Large intestine (tissue), 12 donors: Measurements from ENCODE around the gene PMM1. TPM values are rescaled to one million over a fixed set of nuclear protein-coding genes. Genes with fewer than 3 reads are reported as not detected.
"Not testable (repeated sequence)": the region's sequence is repeated elsewhere in the genome, so short reads cannot be mapped to it uniquely, and the experiment has no call there.

Source experiments
- DNase-seq, 2 donors: peaks; one replicate each; pipeline versions ENCODE4 v3.0.0 to v3.0.0-alpha.2; 2013
- H3K27ac ChIP-seq: one replicate; pipeline ENCODE4 v1.5.1; 2013; ENCODE audit warnings: low read length
- H3K27me3 ChIP-seq: 2 replicates; pipeline ENCODE4 v1.6.1; 2013; ENCODE audit warnings: low read length; ENCODE audit not compliant: control insufficient read depth, insufficient read depth
- H3K36me3 ChIP-seq: 2 replicates; pipeline ENCODE4 v1.6.1; 2013; ENCODE audit warnings: low read length; ENCODE audit not compliant: control insufficient read depth, insufficient read depth
- H3K4me1 ChIP-seq: one replicate; pipeline ENCODE4 v1.6.1; 2013; ENCODE audit warnings: low read length; ENCODE audit not compliant: control insufficient read depth, insufficient read depth
- H3K4me3 ChIP-seq: one replicate; pipeline ENCODE4 v1.5.1; 2013; ENCODE audit warnings: low read length
- H3K9me3 ChIP-seq: one replicate; pipeline ENCODE4 v1.6.1; 2013; ENCODE audit warnings: mild to moderate bottlenecking, low read depth, low read length, moderate library complexity; ENCODE audit not compliant: control insufficient read depth
- WGBS: methylation state at CpG from one replicate; pipeline ENCODE4 v1.1.5; 2013; ENCODE audit warnings: low lambda C conversion rate; ENCODE audit not compliant: insufficient coverage; 5-methylcytosine and 5-hydroxymethylcytosine counted together
- long read RNA-seq, 11 donors: transcript quantifications; one replicate each; lab custom pipeline, GENCODE V29; 2026
- polyA plus RNA-seq: library from polyadenylated mRNA; unstranded; fragments of 120-200 nt; gene quantifications from one replicate; pipeline ENCODE4 v1.2.1, GENCODE V29; 2013

Gene PMM1
- polyA plus RNA-seq = 52.4 TPM
- long read RNA-seq, donor 1, transcript PMM1-201 (8 exons, 1,298 nt) = major isoform, 13 of 27 reads
- long read RNA-seq, donor 1, partial matches to known transcripts = 11 of 27 reads
- long read RNA-seq, donor 1, other reads (novel, unspliced or antisense) = 0 of 27 reads
- long read RNA-seq, donor 2, transcript PMM1-201 (8 exons, 1,298 nt) = major isoform, 28 of 44 reads
- long read RNA-seq, donor 2, partial matches to known transcripts = 13 of 44 reads
- long read RNA-seq, donor 2, other reads (novel, unspliced or antisense) = 0 of 44 reads
- long read RNA-seq, donor 3, transcript PMM1-201 (8 exons, 1,298 nt) = major isoform, 42 of 68 reads
- long read RNA-seq, donor 3, partial matches to known transcripts = 21 of 68 reads
- long read RNA-seq, donor 3, other reads (novel, unspliced or antisense) = 0 of 68 reads
- long read RNA-seq, donor 4, transcript PMM1-201 (8 exons, 1,298 nt) = major isoform, 7 of 8 reads
- long read RNA-seq, donor 4, partial matches to known transcripts = 0 of 8 reads
- long read RNA-seq, donor 4, other reads (novel, unspliced or antisense) = 0 of 8 reads
- long read RNA-seq, donor 5, transcript PMM1-201 (8 exons, 1,298 nt) = major isoform, 10 of 11 reads
- long read RNA-seq, donor 5, partial matches to known transcripts = 0 of 11 reads
- long read RNA-seq, donor 5, other reads (novel, unspliced or antisense) = 0 of 11 reads
- long read RNA-seq, donor 6, transcript PMM1-201 (8 exons, 1,298 nt) = major isoform, 25 of 40 reads
- long read RNA-seq, donor 6, partial matches to known transcripts = 11 of 40 reads
- long read RNA-seq, donor 6, other reads (novel, unspliced or antisense) = 0 of 40 reads
- long read RNA-seq, donor 7, partial matches to known transcripts = 0 of 5 reads
- long read RNA-seq, donor 7, other reads (novel, unspliced or antisense) = 0 of 5 reads
- long read RNA-seq, donor 8, transcript PMM1-201 (8 exons, 1,298 nt) = major isoform, 45 of 73 reads
- long read RNA-seq, donor 8, partial matches to known transcripts = 19 of 73 reads
- long read RNA-seq, donor 8, other reads (novel, unspliced or antisense) = 0 of 73 reads
- long read RNA-seq, donor 9, transcript PMM1-201 (8 exons, 1,298 nt) = major isoform, 23 of 40 reads
- long read RNA-seq, donor 9, partial matches to known transcripts = 15 of 40 reads
- long read RNA-seq, donor 9, other reads (novel, unspliced or antisense) = 0 of 40 reads
- long read RNA-seq, donor 10, transcript PMM1-201 (8 exons, 1,298 nt) = major isoform, 34 of 47 reads
- long read RNA-seq, donor 10, partial matches to known transcripts = 7 of 47 reads
- long read RNA-seq, donor 10, other reads (novel, unspliced or antisense) = 0 of 47 reads
- long read RNA-seq, donor 11, transcript PMM1-201 (8 exons, 1,298 nt) = major isoform, 17 of 26 reads
- long read RNA-seq, donor 11, partial matches to known transcripts = 6 of 26 reads
- long read RNA-seq, donor 11, other reads (novel, unspliced or antisense) = 0 of 26 reads

GRCh38 chr22:41589391-41590241 lies at the start of gene PMM1:
TSS of gene PMM1 (minus strand) at chr22:41589840. CDS start at chr22:41589805, 35 bp downstream.
- Histone ChIP-seq H3K27me3 (no peaks in the 10 kb centered on the region), H3K36me3 (peaks cover 13% of the 10 kb centered on the region), H3K4me1 (peaks cover 14% of the 10 kb centered on the region), H3K4me3 (peak within 1 kb of the TSS; percentile 88), H3K9me3 (no peaks in the 10 kb centered on the region), H3K27ac (peak within 1 kb of the TSS; percentile 97)
- DNase-seq = peak; percentile 100
- no CpG with 5 or more reads among the region's 61 CpGs for WGBS

GRCh38 chr22:41638748-41639147 lies 49.1 kb upstream of the PMM1 start:
- no peak overlapping the region for H3K27ac ChIP-seq
- peaks cover 74% of the 10 kb centered on the region for H3K36me3 ChIP-seq
- no peak for DNase-seq
- H3K4me3 ChIP-seq = no peak overlapping the region
- H3K27me3 ChIP-seq = no peaks in the 10 kb centered on the region
- 100% methylated on average over 1 of the region's 5 CpGs for WGBS
- no peaks in the 10 kb centered on the region for H3K9me3 ChIP-seq
- no peaks in the 10 kb centered on the region for H3K4me1 ChIP-seq

- Histone ChIP-seq H3K4me3 (no peak overlapping the region), H3K27me3 (no peaks in the 10 kb centered on the region), H3K4me1 (no peaks in the 10 kb centered on the region), H3K27ac (no peak overlapping the region), H3K9me3 (no peaks in the 10 kb centered on the region), H3K36me3 (peaks cover 78% of the 10 kb centered on the region)
- WGBS = no CpG with 5 or more reads among the region's 5 CpGs
- DNase-seq = no peak
Measured at GRCh38 chr22:41638124-41638523, 48.5 kb upstream of the PMM1 start.

- peaks cover 76% of the 10 kb centered on the region for H3K36me3 ChIP-seq
- not testable (repeated sequence) for H3K27me3 ChIP-seq, H3K9me3 ChIP-seq, H3K4me1 ChIP-seq, H3K4me3 ChIP-seq, DNase-seq, H3K27ac ChIP-seq
- no CpG with 5 or more reads among the region's 8 CpGs for WGBS
Measured at GRCh38 chr22:41637623-41638022, 48.0 kb upstream of the PMM1 start.

GRCh38 chr22:41636467-41636866 lies 46.8 kb upstream of the PMM1 start:
- DNase-seq = no peak
- Histone ChIP-seq H3K9me3 (peaks cover 8% of the 10 kb centered on the region), H3K4me3 (no peak overlapping the region), H3K27me3 (no peaks in the 10 kb centered on the region), H3K4me1 (no peaks in the 10 kb centered on the region), H3K36me3 (peaks cover 74% of the 10 kb centered on the region), H3K27ac (no peak overlapping the region)
- WGBS = 100% methylated on average over 3 of the region's 7 CpGs

GRCh38 chr22:41634610-41635009 lies 45.0 kb upstream of the PMM1 start:
- not testable (repeated sequence) for H3K4me1 ChIP-seq, H3K4me3 ChIP-seq, H3K27me3 ChIP-seq, DNase-seq, H3K27ac ChIP-seq
- peaks cover 72% of the 10 kb centered on the region for H3K36me3 ChIP-seq
- no CpG with 5 or more reads among the region's 8 CpGs for WGBS
- H3K9me3 ChIP-seq = peaks cover 16% of the 10 kb centered on the region

- peaks cover 16% of the 10 kb centered on the region for H3K9me3 ChIP-seq
- not testable (repeated sequence) for H3K27ac ChIP-seq, H3K4me1 ChIP-seq, DNase-seq, H3K4me3 ChIP-seq, H3K27me3 ChIP-seq
- peaks cover 71% of the 10 kb centered on the region for H3K36me3 ChIP-seq
- WGBS = no CpG with 5 or more reads among the region's 23 CpGs
Measured at GRCh38 chr22:41631615-41632014, 42.0 kb upstream of the PMM1 start.

- H3K9me3 ChIP-seq = peaks cover 16% of the 10 kb centered on the region
- peaks cover 67% of the 10 kb centered on the region for H3K36me3 ChIP-seq
- not testable (repeated sequence) for H3K27ac ChIP-seq, DNase-seq, H3K4me3 ChIP-seq, H3K27me3 ChIP-seq, H3K4me1 ChIP-seq
- no CpG with 5 or more reads among the region's 28 CpGs for WGBS
Measured at GRCh38 chr22:41631115-41631514, 41.5 kb upstream of the PMM1 start.

- no CpG with 5 or more reads among the region's 7 CpGs for WGBS
- H3K4me1 ChIP-seq = peaks cover 3% of the 10 kb centered on the region
- no peak overlapping the region for H3K4me3 ChIP-seq
- H3K36me3 ChIP-seq = peaks cover 61% of the 10 kb centered on the region
- no peak for DNase-seq
- H3K27ac ChIP-seq = no peak overlapping the region
- H3K9me3 ChIP-seq = peaks cover 3% of the 10 kb centered on the region
- no peaks in the 10 kb centered on the region for H3K27me3 ChIP-seq
Measured at GRCh38 chr22:41625577-41625976, 35.9 kb upstream of the PMM1 start.
